DND-41 (cell line): ENCODE data around the gene SEC14L5.

Experiments used
- EZH2 ChIP-seq: IDR thresholded peaks from 3 replicates; pipeline ENCODE4 v1.6.1; 2012; ENCODE audit warnings: borderline replicate concordance, low read depth, mild to moderate bottlenecking, moderate library complexity, low read length, inconsistent platforms; ENCODE audit not compliant: severe bottlenecking
- TF ChIP-seq, protein P1 (sequence below): IDR thresholded peaks from 2 replicates; pipeline ENCODE4 v1.5.1; 2012; ENCODE audit warnings: borderline replicate concordance, low read length, moderate library complexity, mild to moderate bottlenecking; ENCODE audit not compliant: poor library complexity, severe bottlenecking; ENCODE audit errors: extremely low read depth

GRCh38 chr16:4957420-4957719 is 760 bp upstream of the SEC14L5 start:
- no peak for TF ChIP-seq EZH2
- TF ChIP-seq, protein P1, sequence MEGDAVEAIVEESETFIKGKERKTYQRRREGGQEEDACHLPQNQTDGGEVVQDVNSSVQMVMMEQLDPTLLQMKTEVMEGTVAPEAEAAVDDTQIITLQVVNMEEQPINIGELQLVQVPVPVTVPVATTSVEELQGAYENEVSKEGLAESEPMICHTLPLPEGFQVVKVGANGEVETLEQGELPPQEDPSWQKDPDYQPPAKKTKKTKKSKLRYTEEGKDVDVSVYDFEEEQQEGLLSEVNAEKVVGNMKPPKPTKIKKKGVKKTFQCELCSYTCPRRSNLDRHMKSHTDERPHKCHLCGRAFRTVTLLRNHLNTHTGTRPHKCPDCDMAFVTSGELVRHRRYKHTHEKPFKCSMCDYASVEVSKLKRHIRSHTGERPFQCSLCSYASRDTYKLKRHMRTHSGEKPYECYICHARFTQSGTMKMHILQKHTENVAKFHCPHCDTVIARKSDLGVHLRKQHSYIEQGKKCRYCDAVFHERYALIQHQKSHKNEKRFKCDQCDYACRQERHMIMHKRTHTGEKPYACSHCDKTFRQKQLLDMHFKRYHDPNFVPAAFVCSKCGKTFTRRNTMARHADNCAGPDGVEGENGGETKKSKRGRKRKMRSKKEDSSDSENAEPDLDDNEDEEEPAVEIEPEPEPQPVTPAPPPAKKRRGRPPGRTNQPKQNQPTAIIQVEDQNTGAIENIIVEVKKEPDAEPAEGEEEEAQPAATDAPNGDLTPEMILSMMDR: no peak
